IMR-90 (cell line): ENCODE results near the gene ARHGEF9. TPM values are rescaled to one million over a fixed set of nuclear protein-coding genes. Genes with fewer than 3 reads are reported as not detected.

Experiments used
- ATAC-seq: fragments of 200-7000 bp; cut with Tn5 transposase; 2 replicates; pipeline ENCODE4 v1.9.1; 2020; ENCODE audit warnings: low read depth, mild to moderate bottlenecking, moderate library complexity
- BruUV-seq: library from RNA; stranded (reverse); fragments of 400-500 nt; replicated peaks from 2 replicates; lab custom pipeline; 2021; lab: Mats Ljungman, UMichigan
- CTCF ChIA-PET: fragments of 300-600 bp; formaldehyde crosslinking; extraction: SDS; loops from one replicate; lab custom pipeline; 2021; ENCODE audit warnings: antibody characterized with exemption; lab: Yijun Ruan, JAX
- POLR2A ChIA-PET: fragments of 300-600 bp; sonication (Branson Sonifier 250); formaldehyde crosslinking; loops from one replicate; lab custom pipeline; 2022; ENCODE audit warnings: antibody characterized with exemption; ENCODE audit not compliant: unreplicated experiment; lab: Charles Lee
- DNase-seq: peaks from one replicate; pipeline ENCODE4 v3.0.0; 2013
- H2AFZ ChIP-seq: replicated peaks from 2 replicates; pipeline ENCODE3; 2013; ENCODE audit warnings: low read length, mild to moderate bottlenecking; ENCODE audit not compliant: poor library complexity
- H2AK5ac ChIP-seq: 2 replicates; pipeline ENCODE4 v1.6.1; 2013; ENCODE audit warnings: low read depth, low read length, inconsistent platforms
- H2AK9ac ChIP-seq: replicated peaks from 2 replicates; pipeline ENCODE3; 2013; ENCODE audit warnings: mild to moderate bottlenecking, low read depth, low read length, moderate library complexity; ENCODE audit not compliant: poor library complexity
- H2BK120ac ChIP-seq: 2 replicates; pipeline ENCODE4 v1.6.1; 2013; ENCODE audit warnings: low read depth, low read length, inconsistent platforms
- H2BK15ac ChIP-seq: 3 replicates; pipeline ENCODE4 v1.6.1; 2013; ENCODE audit warnings: low read depth, low read length, inconsistent platforms
- H2BK20ac ChIP-seq: 2 replicates; pipeline ENCODE4 v1.6.1; 2013; ENCODE audit warnings: low read depth, mild to moderate bottlenecking, inconsistent platforms, low read length, moderate library complexity
- H2BK5ac ChIP-seq: 2 replicates; pipeline ENCODE4 v1.6.1; 2013; ENCODE audit warnings: mild to moderate bottlenecking, low read depth, low read length, inconsistent platforms; ENCODE audit not compliant: poor library complexity, severe bottlenecking
- H3K14ac ChIP-seq: replicated peaks from 2 replicates; pipeline ENCODE4 v1.6.1; 2013; ENCODE audit warnings: low read depth, low read length, inconsistent platforms
- H3K18ac ChIP-seq: 2 replicates; pipeline ENCODE4 v1.6.1; 2013; ENCODE audit warnings: low read depth, low read length, control low read depth
- H3K23ac ChIP-seq: 2 replicates; pipeline ENCODE4 v1.6.1; 2013; ENCODE audit warnings: low read depth, low read length, inconsistent platforms
- H3K27ac ChIP-seq: 2 replicates; pipeline ENCODE4 v1.5.1; 2013; ENCODE audit warnings: mild to moderate bottlenecking, control low read depth, low read length; ENCODE audit not compliant: insufficient read depth
- H3K27me3 ChIP-seq: 2 replicates; pipeline ENCODE4 v1.6.1; 2013; ENCODE audit warnings: low read length; ENCODE audit not compliant: control insufficient read depth, insufficient read depth
- H3K36me3 ChIP-seq: 2 replicates; pipeline ENCODE4 v1.6.1; 2013; ENCODE audit warnings: low read length, mixed read lengths; ENCODE audit not compliant: control insufficient read depth, insufficient read depth
- H3K4ac ChIP-seq: 2 replicates; pipeline ENCODE4 v1.6.1; 2013; ENCODE audit warnings: low read depth, low read length, inconsistent platforms
- H3K4me1 ChIP-seq: 2 replicates; pipeline ENCODE4 v1.6.1; 2013; ENCODE audit warnings: low read length, mixed read lengths; ENCODE audit not compliant: control insufficient read depth, insufficient read depth
- H3K4me2 ChIP-seq: 2 replicates; pipeline ENCODE4 v1.6.1; 2013; ENCODE audit warnings: low read depth, mild to moderate bottlenecking, control low read depth, low read length, moderate library complexity
- H3K4me3 ChIP-seq: 2 replicates; pipeline ENCODE4 v1.5.1; 2013; ENCODE audit warnings: low read depth, mild to moderate bottlenecking, control low read depth, low read length, moderate library complexity; ENCODE audit not compliant: insufficient read depth
- H3K56ac ChIP-seq: 2 replicates; pipeline ENCODE4 v1.6.1; 2013; ENCODE audit warnings: low read length, inconsistent platforms; ENCODE audit not compliant: insufficient read depth; ENCODE audit errors: extremely low read depth
- H3K79me1 ChIP-seq, 2 experiments: 2 replicates each; pipeline ENCODE4 v1.6.1; 2013; ENCODE audit warnings: low read length in 2 of 2, inconsistent platforms in 1 of 2, low read depth in 1 of 2
- H3K9ac ChIP-seq: 2 replicates; pipeline ENCODE4 v1.6.1; 2013; ENCODE audit warnings: low read depth, low read length, control low read depth
- H3K9me1 ChIP-seq: 2 replicates; pipeline ENCODE4 v1.6.1; 2013; ENCODE audit warnings: low read length, inconsistent platforms; ENCODE audit not compliant: insufficient read depth
- H3K9me3 ChIP-seq: 2 replicates; pipeline ENCODE4 v1.6.1; 2013; ENCODE audit warnings: low read length; ENCODE audit not compliant: control insufficient read depth, insufficient read depth
- H4K20me1 ChIP-seq: 2 replicates; pipeline ENCODE4 v1.6.1; 2013; ENCODE audit warnings: low read length, inconsistent platforms; ENCODE audit not compliant: insufficient read depth
- H4K5ac ChIP-seq: 2 replicates; pipeline ENCODE4 v1.6.1; 2013; ENCODE audit warnings: mild to moderate bottlenecking, low read depth, low read length, control low read depth
- H4K8ac ChIP-seq, 2 experiments: 2 replicates each; pipeline ENCODE4 v1.6.1; 2013; ENCODE audit warnings: low read depth in 2 of 2, low read length in 2 of 2, control low read depth in 1 of 2, inconsistent platforms in 1 of 2
- H4K91ac ChIP-seq: 2 replicates; pipeline ENCODE4 v1.6.1; 2013; ENCODE audit warnings: low read depth, low read length, inconsistent platforms; ENCODE audit not compliant: insufficient read depth
- BHLHE40 ChIP-seq: fragments of 150-350 bp; IDR thresholded peaks from 2 replicates; pipeline ENCODE4 v1.6.1; 2016; ENCODE audit warnings: mild to moderate bottlenecking, low read depth, low read length
- CHD1 ChIP-seq: IDR thresholded peaks from 2 replicates; pipeline ENCODE4 v1.6.1; 2012; ENCODE audit warnings: low read depth, low read length, improper control_type of control experiment
- FOS ChIP-seq: fragments of 150-350 bp; IDR thresholded peaks from 2 replicates; pipeline ENCODE4 v1.6.1; 2016; ENCODE audit warnings: low read depth, low read length
- MAFK ChIP-seq: IDR thresholded peaks from 2 replicates; pipeline ENCODE4 v1.6.1; 2012; ENCODE audit warnings: low read depth, low read length, improper control_type of control experiment
- MAZ ChIP-seq: IDR thresholded peaks from 2 replicates; pipeline ENCODE4 v1.6.1; 2012; ENCODE audit warnings: low read depth, mild to moderate bottlenecking, low read length, improper control_type of control experiment, moderate library complexity, borderline replicate concordance
- MXI1 ChIP-seq: IDR thresholded peaks from 2 replicates; pipeline ENCODE4 v1.6.1; 2012; ENCODE audit warnings: low read depth, mild to moderate bottlenecking, low read length, moderate library complexity, borderline replicate concordance
- RAD21 ChIP-seq: IDR thresholded peaks from 2 replicates; pipeline ENCODE4 v1.6.1; 2012; ENCODE audit warnings: low read length, improper control_type of control experiment
- RCOR1 ChIP-seq: IDR thresholded peaks from 2 replicates; pipeline ENCODE4 v1.6.1; 2012; ENCODE audit warnings: mild to moderate bottlenecking, low read length, improper control_type of control experiment; ENCODE audit not compliant: insufficient replicate concordance
- RFX5 ChIP-seq: IDR thresholded peaks from 2 replicates; pipeline ENCODE4 v1.8.0; 2012; ENCODE audit warnings: low read depth, mild to moderate bottlenecking, low read length, moderate library complexity
- SMC3 ChIP-seq: fragments of 150-350 bp; IDR thresholded peaks from 2 replicates; pipeline ENCODE4 v1.6.1; 2016; ENCODE audit warnings: low read depth, mild to moderate bottlenecking, antibody characterized with exemption, low read length, moderate library complexity
- USF2 ChIP-seq: fragments of 150-350 bp; IDR thresholded peaks from 2 replicates; pipeline ENCODE4 v1.6.1; 2017; ENCODE audit warnings: mild to moderate bottlenecking, antibody characterized with exemption, low read length, low read depth
- WGBS, 2 experiments: methylation state at CpG; one replicate each; pipeline versions ENCODE4 v1.1.5 to v1.1.7; 2013; ENCODE audit warnings: missing lambda C conversion rate in 2 of 2; ENCODE audit not compliant: insufficient read length in 1 of 2; ENCODE audit errors: extremely low coverage in 2 of 2; 5-methylcytosine and 5-hydroxymethylcytosine counted together
- dilution Hi-C: fragments of 300-500 bp; cut with HindIII; formaldehyde crosslinking; loops from one replicate; pipeline ENCODE4 v1.14.3; 2018; ENCODE audit warnings: low sequenced_read_pairs; ENCODE audit not compliant: unreplicated experiment
- in situ Hi-C: fragments of 300-500 bp; cut with MboI; formaldehyde crosslinking; loops from 3 replicates; pipeline ENCODE4 v1.14.3; 2019; ENCODE audit warnings: low sequenced_read_pairs, inconsistent platforms, mixed read lengths
- intact Hi-C: fragments of 100-400 bp; cut with micrococcal nuclease; formaldehyde crosslinking; loops from 2 replicates; pipeline ENCODE4 v1.10.0; 2022
- polyA plus RNA-seq, 3 experiments: library from polyadenylated mRNA; depleted of rRNA; stranded (reverse); fragments of >200 nt; gene quantifications; 2 replicates each; pipeline ENCODE4 v1.2.3, GENCODE V29; 2012; ENCODE audit warnings: low replicate concordance in 1 of 3
- total RNA-seq: library from RNA; depleted of rRNA; stranded (reverse); fragments of >200 nt; gene quantifications from 2 replicates; pipeline ENCODE4 v1.2.3, GENCODE V29; 2012
- TF ChIP-seq, protein P1 (sequence below): conservative IDR thresholded peaks from 2 replicates; pipeline ENCODE4 v1.5.1; 2012; ENCODE audit warnings: mild to moderate bottlenecking, low read depth, low read length, improper control_type of control experiment

Gene ARHGEF9
- total and polyA plus RNA-seq, 2 of the 4 experiments (the other 2 are of a cell fraction): 7.1 to 11.8 TPM

DNA sequence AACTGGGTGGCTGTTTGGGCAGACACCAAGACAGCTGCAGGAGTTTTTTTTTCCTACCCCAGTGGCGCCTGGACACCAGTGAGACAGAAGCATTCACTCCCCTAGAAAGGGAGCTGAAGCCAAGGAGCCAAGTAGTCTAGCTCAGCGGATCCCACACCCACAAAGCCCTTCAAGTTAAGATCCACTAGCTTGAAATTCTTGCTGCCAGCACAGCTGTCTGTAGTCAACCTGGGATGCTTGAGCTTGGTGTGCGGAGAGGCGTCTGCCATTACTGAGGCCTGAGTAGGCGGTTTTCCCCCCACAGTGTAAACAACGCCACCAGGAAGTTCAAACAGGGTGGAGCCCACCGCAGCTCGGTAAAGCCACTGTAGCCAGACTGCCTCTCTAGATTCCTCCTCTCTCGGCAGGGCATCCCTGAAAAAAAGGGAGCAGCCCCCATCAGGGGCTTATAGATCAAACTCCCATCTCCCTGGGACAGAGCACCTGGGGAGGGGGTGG lies 171.4 kb downstream of the ARHGEF9 start:
- TF ChIP-seq, protein P1, sequence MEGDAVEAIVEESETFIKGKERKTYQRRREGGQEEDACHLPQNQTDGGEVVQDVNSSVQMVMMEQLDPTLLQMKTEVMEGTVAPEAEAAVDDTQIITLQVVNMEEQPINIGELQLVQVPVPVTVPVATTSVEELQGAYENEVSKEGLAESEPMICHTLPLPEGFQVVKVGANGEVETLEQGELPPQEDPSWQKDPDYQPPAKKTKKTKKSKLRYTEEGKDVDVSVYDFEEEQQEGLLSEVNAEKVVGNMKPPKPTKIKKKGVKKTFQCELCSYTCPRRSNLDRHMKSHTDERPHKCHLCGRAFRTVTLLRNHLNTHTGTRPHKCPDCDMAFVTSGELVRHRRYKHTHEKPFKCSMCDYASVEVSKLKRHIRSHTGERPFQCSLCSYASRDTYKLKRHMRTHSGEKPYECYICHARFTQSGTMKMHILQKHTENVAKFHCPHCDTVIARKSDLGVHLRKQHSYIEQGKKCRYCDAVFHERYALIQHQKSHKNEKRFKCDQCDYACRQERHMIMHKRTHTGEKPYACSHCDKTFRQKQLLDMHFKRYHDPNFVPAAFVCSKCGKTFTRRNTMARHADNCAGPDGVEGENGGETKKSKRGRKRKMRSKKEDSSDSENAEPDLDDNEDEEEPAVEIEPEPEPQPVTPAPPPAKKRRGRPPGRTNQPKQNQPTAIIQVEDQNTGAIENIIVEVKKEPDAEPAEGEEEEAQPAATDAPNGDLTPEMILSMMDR: no peak
- TF ChIP-seq MXI1 (no peak), SMC3 (no peak), RFX5 (no peak), FOS (no peak), USF2 (no peak), MAFK (no peak), RCOR1 (no peak), CHD1 (no peak), BHLHE40 (no peak), MAZ (no peak), RAD21 (no peak)
- CTCF ChIA-PET: no interaction called here
- intact Hi-C loops: no loop called here
- H3K4me1 ChIP-seq: no peaks in the 10 kb centered on the region
- no peak overlapping the region for H2BK5ac ChIP-seq
- dilution Hi-C loops: no loop called here
- no peak overlapping the region for H2AK9ac ChIP-seq
- H4K20me1 ChIP-seq: no peaks in the 10 kb centered on the region
- H4K5ac ChIP-seq: no peak overlapping the region
- no peak overlapping the region for H3K4me3 ChIP-seq
- WGBS, 2 experiments: 60% methylated on average over 1 of the region's 9 CpGs; no CpG with 5 or more reads in 1 of the 2 experiments
- no peak overlapping the region for H3K18ac ChIP-seq
- H3K9me3 ChIP-seq: no peaks in the 10 kb centered on the region
- no peak overlapping the region for H2BK15ac ChIP-seq
- H3K4me2 ChIP-seq: no peak overlapping the region
- BruUV-seq: no TSS peak
- no peak overlapping the region for H3K4ac ChIP-seq
- no peaks in the 10 kb centered on the region for H3K27me3 ChIP-seq
- no peak overlapping the region for H4K8ac ChIP-seq
- POLR2A ChIA-PET: no interaction called here
- no peak overlapping the region for H2AFZ ChIP-seq
- H3K27ac ChIP-seq: no peak overlapping the region
- no peak for ATAC-seq
- no peak overlapping the region for H2AK5ac ChIP-seq
- no peak for DNase-seq
- no peak overlapping the region for H2BK20ac ChIP-seq
- H3K9me1 ChIP-seq: no peaks in the 10 kb centered on the region
- H3K14ac ChIP-seq: no peak overlapping the region
- no peaks in the 10 kb centered on the region for H3K79me1 ChIP-seq
- in situ Hi-C loops: no loop called here
- H3K56ac ChIP-seq: no peak overlapping the region
- H3K9ac ChIP-seq: no peak overlapping the region
- H2BK120ac ChIP-seq: no peak overlapping the region
- no peak overlapping the region for H3K23ac ChIP-seq
- no peaks in the 10 kb centered on the region for H3K36me3 ChIP-seq
- no peak overlapping the region for H4K91ac ChIP-seq
